ENCODE data around the gene TMEM91. TPM values are rescaled to one million over a fixed set of nuclear protein-coding genes. Genes with fewer than 3 reads are reported as not detected.

Gene TMEM91
- total and polyA plus RNA-seq, 2 of the 13 experiments (the other 11 are each of a cell fraction or from before 2014, with no cell fraction given), result 6.3 to 10.3 TPM

GRCh38 chr19:41352609-41353465, 23.5 kb upstream of the TMEM91 start (continued):
- no peak for TF ChIP-seq PCBP1 (IDR thresholded peaks at IDR 0.05; ENCODE audit: borderline replicate concordance, low read depth, low read length)
- no peak for TF ChIP-seq CBX1 (IDR thresholded peaks at IDR 0.05; ENCODE audit: low read depth)
- TF ChIP-seq STAT5B (CRISPR knock-in tag; IDR thresholded peaks at IDR 0.05), result no peak
- TF ChIP-seq, protein P1, sequence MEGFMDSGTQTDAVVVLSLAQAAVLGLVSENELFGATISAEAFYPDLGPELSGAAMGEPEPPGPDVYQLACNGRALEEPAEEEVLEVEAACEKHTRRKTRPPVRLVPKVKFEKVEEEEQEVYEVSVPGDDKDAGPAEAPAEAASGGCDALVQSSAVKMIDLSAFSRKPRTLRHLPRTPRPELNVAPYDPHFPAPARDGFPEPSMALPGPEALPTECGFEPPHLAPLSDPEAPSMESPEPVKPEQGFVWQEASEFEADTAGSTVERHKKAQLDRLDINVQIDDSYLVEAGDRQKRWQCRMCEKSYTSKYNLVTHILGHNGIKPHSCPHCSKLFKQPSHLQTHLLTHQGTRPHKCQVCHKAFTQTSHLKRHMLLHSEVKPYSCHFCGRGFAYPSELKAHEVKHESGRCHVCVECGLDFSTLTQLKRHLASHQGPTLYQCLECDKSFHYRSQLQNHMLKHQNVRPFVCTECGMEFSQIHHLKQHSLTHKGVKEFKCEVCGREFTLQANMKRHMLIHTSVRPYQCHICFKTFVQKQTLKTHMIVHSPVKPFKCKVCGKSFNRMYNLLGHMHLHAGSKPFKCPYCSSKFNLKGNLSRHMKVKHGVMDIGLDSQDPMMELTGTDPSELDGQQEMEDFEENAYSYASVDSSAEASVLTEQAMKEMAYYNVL (CRISPR knock-in tag; IDR thresholded peaks at IDR 0.05; ENCODE audit: borderline replicate concordance), result no peak; the same call in 1 of the 2 replicates
- TF ChIP-seq ZNF225 (CRISPR knock-in tag; IDR thresholded peaks at IDR 0.05), result no peak
- TF ChIP-seq, protein P2, sequence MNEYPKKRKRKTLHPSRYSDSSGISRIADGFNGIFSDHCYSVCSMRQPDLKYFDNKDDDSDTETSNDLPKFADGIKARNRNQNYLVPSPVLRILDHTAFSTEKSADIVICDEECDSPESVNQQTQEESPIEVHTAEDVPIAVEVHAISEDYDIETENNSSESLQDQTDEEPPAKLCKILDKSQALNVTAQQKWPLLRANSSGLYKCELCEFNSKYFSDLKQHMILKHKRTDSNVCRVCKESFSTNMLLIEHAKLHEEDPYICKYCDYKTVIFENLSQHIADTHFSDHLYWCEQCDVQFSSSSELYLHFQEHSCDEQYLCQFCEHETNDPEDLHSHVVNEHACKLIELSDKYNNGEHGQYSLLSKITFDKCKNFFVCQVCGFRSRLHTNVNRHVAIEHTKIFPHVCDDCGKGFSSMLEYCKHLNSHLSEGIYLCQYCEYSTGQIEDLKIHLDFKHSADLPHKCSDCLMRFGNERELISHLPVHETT (CRISPR knock-in tag; conservative IDR thresholded peaks at IDR 0.05), result peak; percentile 40; the same call in 1 of the 2 replicates
- peak; percentile 58; the same call in 1 of the 2 replicates for TF ChIP-seq ZNF788 (CRISPR knock-in tag; IDR thresholded peaks at IDR 0.05; ENCODE audit: borderline replicate concordance)
- TF ChIP-seq NFRKB (IDR thresholded peaks at IDR 0.05), result no peak
- TF ChIP-seq ZNF746 (CRISPR knock-in tag; IDR thresholded peaks at IDR 0.05), result no peak
- TF ChIP-seq KDM5A (IDR thresholded peaks at IDR 0.05; ENCODE audit: borderline replicate concordance, low read length), result no peak; the same call in 1 of the 2 replicates
- no peak; the same call in 2 of the 3 replicates for TF ChIP-seq MXI1 (IDR thresholded peaks at IDR 0.05; ENCODE audit: borderline replicate concordance, low read depth, low read length)
- TF ChIP-seq RXRB (CRISPR knock-in tag; IDR thresholded peaks at IDR 0.05; ENCODE audit: borderline replicate concordance), result no peak
- no peak; the same call in 1 of the 2 replicates for TF ChIP-seq ZSCAN21 (CRISPR knock-in tag; IDR thresholded peaks at IDR 0.05; ENCODE audit: borderline replicate concordance)
- TF ChIP-seq ONECUT2 (CRISPR knock-in tag; IDR thresholded peaks at IDR 0.05), result no peak
- TF ChIP-seq ISL2 (CRISPR knock-in tag; IDR thresholded peaks at IDR 0.05), result no peak; the same call in 1 of the 2 replicates
- no peak for TF ChIP-seq ZBTB43 (CRISPR knock-in tag; conservative IDR thresholded peaks at IDR 0.05)
- TF ChIP-seq CENPX (CRISPR knock-in tag; IDR thresholded peaks at IDR 0.05), result no peak
- TF ChIP-seq MYC (CRISPR knock-in tag; IDR thresholded peaks at IDR 0.05; ENCODE audit: borderline replicate concordance), result peak; percentile 84
- no peak for TF ChIP-seq CCAR2 (optimal IDR thresholded peaks at IDR 0.05; ENCODE audit: low read depth, low read length)
- no peak for TF ChIP-seq TBX2 (CRISPR knock-in tag; IDR thresholded peaks at IDR 0.05; ENCODE audit: borderline replicate concordance)
- TF ChIP-seq, protein P3, sequence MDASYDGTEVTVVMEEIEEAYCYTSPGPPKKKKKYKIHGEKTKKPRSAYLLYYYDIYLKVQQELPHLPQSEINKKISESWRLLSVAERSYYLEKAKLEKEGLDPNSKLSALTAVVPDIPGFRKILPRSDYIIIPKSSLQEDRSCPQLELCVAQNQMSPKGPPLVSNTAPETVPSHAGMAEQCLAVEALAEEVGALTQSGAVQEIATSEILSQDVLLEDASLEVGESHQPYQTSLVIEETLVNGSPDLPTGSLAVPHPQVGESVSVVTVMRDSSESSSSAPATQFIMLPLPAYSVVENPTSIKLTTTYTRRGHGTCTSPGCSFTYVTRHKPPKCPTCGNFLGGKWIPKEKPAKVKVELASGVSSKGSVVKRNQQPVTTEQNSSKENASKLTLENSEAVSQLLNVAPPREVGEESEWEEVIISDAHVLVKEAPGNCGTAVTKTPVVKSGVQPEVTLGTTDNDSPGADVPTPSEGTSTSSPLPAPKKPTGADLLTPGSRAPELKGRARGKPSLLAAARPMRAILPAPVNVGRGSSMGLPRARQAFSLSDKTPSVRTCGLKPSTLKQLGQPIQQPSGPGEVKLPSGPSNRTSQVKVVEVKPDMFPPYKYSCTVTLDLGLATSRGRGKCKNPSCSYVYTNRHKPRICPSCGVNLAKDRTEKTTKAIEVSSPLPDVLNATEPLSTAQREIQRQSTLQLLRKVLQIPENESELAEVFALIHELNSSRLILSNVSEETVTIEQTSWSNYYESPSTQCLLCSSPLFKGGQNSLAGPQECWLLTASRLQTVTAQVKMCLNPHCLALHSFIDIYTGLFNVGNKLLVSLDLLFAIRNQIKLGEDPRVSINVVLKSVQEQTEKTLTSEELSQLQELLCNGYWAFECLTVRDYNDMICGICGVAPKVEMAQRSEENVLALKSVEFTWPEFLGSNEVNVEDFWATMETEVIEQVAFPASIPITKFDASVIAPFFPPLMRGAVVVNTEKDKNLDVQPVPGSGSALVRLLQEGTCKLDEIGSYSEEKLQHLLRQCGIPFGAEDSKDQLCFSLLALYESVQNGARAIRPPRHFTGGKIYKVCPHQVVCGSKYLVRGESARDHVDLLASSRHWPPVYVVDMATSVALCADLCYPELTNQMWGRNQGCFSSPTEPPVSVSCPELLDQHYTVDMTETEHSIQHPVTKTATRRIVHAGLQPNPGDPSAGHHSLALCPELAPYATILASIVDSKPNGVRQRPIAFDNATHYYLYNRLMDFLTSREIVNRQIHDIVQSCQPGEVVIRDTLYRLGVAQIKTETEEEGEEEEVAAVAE (CRISPR knock-in tag; IDR thresholded peaks at IDR 0.05; ENCODE audit: borderline replicate concordance), result no peak

Measured in HepG2 (cell line).